Panc1 (cell line): ENCODE measurements around the gene SNAP25. TPM values are rescaled to one million over a fixed set of nuclear protein-coding genes. Genes with fewer than 3 reads are reported as not detected.

ENCODE experiments used
- ATAC-seq: fragments of 200-7000 bp; cut with Tn5 transposase; 2 replicates; pipeline ENCODE4 v1.9.1; 2020; ENCODE audit warnings: mild to moderate bottlenecking, moderate library complexity
- BruUV-seq: library from RNA; stranded (reverse); fragments of 400-500 nt; replicated peaks from 2 replicates; lab custom pipeline; 2021; lab: Mats Ljungman, UMichigan
- CTCF ChIA-PET: fragments of 300-600 bp; sonication (Branson Sonifier 250); formaldehyde crosslinking; loops from one replicate; lab custom pipeline; 2022; ENCODE audit warnings: antibody characterized with exemption; lab: Charles Lee
- POLR2A ChIA-PET: fragments of 300-600 bp; sonication (Branson Sonifier 250); formaldehyde crosslinking; loops from one replicate; lab custom pipeline; 2022; ENCODE audit warnings: antibody characterized with exemption; lab: Charles Lee
- DNase-seq: peaks from one replicate; pipeline ENCODE4 v3.0.0-alpha.2; 2010; ENCODE audit warnings: low read depth, low spot score
- H3K27ac ChIP-seq: 2 replicates; pipeline ENCODE4 v1.5.1; 2011; ENCODE audit warnings: mild to moderate bottlenecking, low read length, inconsistent platforms
- H3K27me3 ChIP-seq: fragments of 200-500 bp; sonication (Bioruptor generic); 2 replicates; pipeline ENCODE4 v1.6.0; 2014; ENCODE audit warnings: low read length, inconsistent platforms; ENCODE audit not compliant: control insufficient read depth, insufficient read depth
- H3K36me3 ChIP-seq: fragments of 200-500 bp; sonication (Bioruptor generic); 2 replicates; pipeline ENCODE4 v1.5.1; 2014; ENCODE audit warnings: inconsistent platforms, mild to moderate bottlenecking, low read length, moderate library complexity; ENCODE audit not compliant: control insufficient read depth, insufficient read depth
- H3K4me1 ChIP-seq: 2 replicates; pipeline ENCODE4 v1.5.1; 2011; ENCODE audit warnings: inconsistent platforms, mild to moderate bottlenecking, low read length, moderate library complexity; ENCODE audit not compliant: control insufficient read depth, insufficient read depth
- H3K4me3 ChIP-seq, 2 experiments: 2 replicates each; pipeline ENCODE4 v1.5.1; 2011 to 2012; ENCODE audit warnings: low read depth in 2 of 2, low read length in 2 of 2, mild to moderate bottlenecking in 2 of 2, inconsistent platforms in 1 of 2, moderate library complexity in 1 of 2
- H3K9me3 ChIP-seq: fragments of 200-500 bp; sonication (Bioruptor generic); 2 replicates; pipeline ENCODE4 v1.5.1; 2014; ENCODE audit warnings: low read depth, mild to moderate bottlenecking, inconsistent platforms, low read length, moderate library complexity; ENCODE audit not compliant: control insufficient read depth, insufficient read depth
- POLR2AphosphoS5 ChIP-seq: IDR thresholded peaks from 2 replicates; pipeline ENCODE4 v1.6.1; 2012; ENCODE audit warnings: mild to moderate bottlenecking, low read depth, low read length, moderate library complexity
- SIN3A ChIP-seq: IDR thresholded peaks from 2 replicates; pipeline ENCODE4 v1.6.1; 2012; ENCODE audit warnings: low read depth, mild to moderate bottlenecking, low read length, moderate library complexity, borderline replicate concordance; ENCODE audit not compliant: insufficient read depth
- TCF7L2 ChIP-seq: IDR thresholded peaks from 2 replicates; pipeline ENCODE4 v1.6.1; 2011; ENCODE audit warnings: mild to moderate bottlenecking, low read depth, low read length, inconsistent platforms
- in situ Hi-C: cut with HindIII; loops from 2 replicates; pipeline ENCODE4 v1.10.0; 2016; ENCODE audit warnings: low sequenced_read_pairs, low pct_unique_long_range_greater_than_20kb
- intact Hi-C: fragments of 100-400 bp; cut with micrococcal nuclease; formaldehyde crosslinking; loops from one replicate; pipeline ENCODE4 v1.10.0; 2022; ENCODE audit not compliant: unreplicated experiment
- total RNA-seq: library from RNA; stranded (reverse); gene quantifications from one replicate; pipeline ENCODE4 v1.2.1, GENCODE V29; 2021; ENCODE audit not compliant: unreplicated experiment
- TF ChIP-seq, protein P1 (sequence below): fragments of 450-650 bp; IDR thresholded peaks from 2 replicates; pipeline ENCODE4 v1.5.1; 2017; ENCODE audit warnings: mild to moderate bottlenecking
- TF ChIP-seq, protein P2 (sequence below), 2 experiments: IDR thresholded peaks; 2 replicates each; pipeline ENCODE4 v1.6.1; 2011 to 2012; ENCODE audit warnings: low read depth in 2 of 2, control low read depth in 1 of 2, low read length in 1 of 2, mild to moderate bottlenecking in 1 of 2, moderate library complexity in 1 of 2; ENCODE audit not compliant: insufficient read depth in 1 of 2

The SNAP25 gene
- total RNA-seq, 1 experiment from 2014 or later: 0.69 TPM

DNA sequence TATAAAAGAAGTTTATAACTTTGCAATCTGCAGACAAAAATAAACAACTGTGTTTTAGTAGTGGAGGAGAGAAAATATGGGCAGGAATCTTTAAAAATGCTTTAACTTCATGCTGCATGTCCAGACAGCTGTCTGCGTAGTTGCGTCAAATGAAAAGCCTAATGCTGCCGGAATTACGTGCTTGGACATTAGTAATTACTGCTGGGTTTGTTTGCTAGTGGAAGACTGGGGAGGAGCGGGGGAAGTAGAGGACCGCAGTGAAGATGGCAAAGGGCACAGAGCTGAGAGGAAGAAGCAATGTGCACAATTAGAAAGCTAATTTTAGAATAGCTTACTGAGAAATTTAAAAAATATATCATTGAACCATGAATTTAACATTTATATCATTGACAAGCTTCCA, 2.4 kb downstream of the SNAP25 start:
- H3K36me3 ChIP-seq: no peaks in the 10 kb centered on the region
- no peaks in the 10 kb centered on the region; the same call in 1 of the 2 replicates for H3K4me1 ChIP-seq
- intact Hi-C loops: no loop called here
- in situ Hi-C loops: no loop called here
- ChIA-PET POLR2A (interaction anchor here (0.6 kb wide), 1 partner anchor 511 kb away, joined by 3 read pairs; no protein-coding TSS in a partner anchor), CTCF (no interaction called here)
- no peaks in the 10 kb centered on the region for H3K9me3 ChIP-seq
- ATAC-seq: no peak
- TF ChIP-seq POLR2AphosphoS5 (no peak), SIN3A (no peak), TCF7L2 (no peak)
- TF ChIP-seq, protein P1, sequence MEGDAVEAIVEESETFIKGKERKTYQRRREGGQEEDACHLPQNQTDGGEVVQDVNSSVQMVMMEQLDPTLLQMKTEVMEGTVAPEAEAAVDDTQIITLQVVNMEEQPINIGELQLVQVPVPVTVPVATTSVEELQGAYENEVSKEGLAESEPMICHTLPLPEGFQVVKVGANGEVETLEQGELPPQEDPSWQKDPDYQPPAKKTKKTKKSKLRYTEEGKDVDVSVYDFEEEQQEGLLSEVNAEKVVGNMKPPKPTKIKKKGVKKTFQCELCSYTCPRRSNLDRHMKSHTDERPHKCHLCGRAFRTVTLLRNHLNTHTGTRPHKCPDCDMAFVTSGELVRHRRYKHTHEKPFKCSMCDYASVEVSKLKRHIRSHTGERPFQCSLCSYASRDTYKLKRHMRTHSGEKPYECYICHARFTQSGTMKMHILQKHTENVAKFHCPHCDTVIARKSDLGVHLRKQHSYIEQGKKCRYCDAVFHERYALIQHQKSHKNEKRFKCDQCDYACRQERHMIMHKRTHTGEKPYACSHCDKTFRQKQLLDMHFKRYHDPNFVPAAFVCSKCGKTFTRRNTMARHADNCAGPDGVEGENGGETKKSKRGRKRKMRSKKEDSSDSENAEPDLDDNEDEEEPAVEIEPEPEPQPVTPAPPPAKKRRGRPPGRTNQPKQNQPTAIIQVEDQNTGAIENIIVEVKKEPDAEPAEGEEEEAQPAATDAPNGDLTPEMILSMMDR: no peak
- TF ChIP-seq, protein P2, sequence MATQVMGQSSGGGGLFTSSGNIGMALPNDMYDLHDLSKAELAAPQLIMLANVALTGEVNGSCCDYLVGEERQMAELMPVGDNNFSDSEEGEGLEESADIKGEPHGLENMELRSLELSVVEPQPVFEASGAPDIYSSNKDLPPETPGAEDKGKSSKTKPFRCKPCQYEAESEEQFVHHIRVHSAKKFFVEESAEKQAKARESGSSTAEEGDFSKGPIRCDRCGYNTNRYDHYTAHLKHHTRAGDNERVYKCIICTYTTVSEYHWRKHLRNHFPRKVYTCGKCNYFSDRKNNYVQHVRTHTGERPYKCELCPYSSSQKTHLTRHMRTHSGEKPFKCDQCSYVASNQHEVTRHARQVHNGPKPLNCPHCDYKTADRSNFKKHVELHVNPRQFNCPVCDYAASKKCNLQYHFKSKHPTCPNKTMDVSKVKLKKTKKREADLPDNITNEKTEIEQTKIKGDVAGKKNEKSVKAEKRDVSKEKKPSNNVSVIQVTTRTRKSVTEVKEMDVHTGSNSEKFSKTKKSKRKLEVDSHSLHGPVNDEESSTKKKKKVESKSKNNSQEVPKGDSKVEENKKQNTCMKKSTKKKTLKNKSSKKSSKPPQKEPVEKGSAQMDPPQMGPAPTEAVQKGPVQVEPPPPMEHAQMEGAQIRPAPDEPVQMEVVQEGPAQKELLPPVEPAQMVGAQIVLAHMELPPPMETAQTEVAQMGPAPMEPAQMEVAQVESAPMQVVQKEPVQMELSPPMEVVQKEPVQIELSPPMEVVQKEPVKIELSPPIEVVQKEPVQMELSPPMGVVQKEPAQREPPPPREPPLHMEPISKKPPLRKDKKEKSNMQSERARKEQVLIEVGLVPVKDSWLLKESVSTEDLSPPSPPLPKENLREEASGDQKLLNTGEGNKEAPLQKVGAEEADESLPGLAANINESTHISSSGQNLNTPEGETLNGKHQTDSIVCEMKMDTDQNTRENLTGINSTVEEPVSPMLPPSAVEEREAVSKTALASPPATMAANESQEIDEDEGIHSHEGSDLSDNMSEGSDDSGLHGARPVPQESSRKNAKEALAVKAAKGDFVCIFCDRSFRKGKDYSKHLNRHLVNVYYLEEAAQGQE (IDR thresholded peaks at IDR 0.05; ENCODE audit: insufficient read depth in 1 of 2, low read depth in 2 of 2, low read length in 1 of 2): no peak
- DNase-seq: no peak
- BruUV-seq: no TSS peak
- H3K27me3 ChIP-seq: peaks cover 13% of the 10 kb centered on the region
- H3K27ac ChIP-seq: no peak overlapping the region
- no peak overlapping the region for H3K4me3 ChIP-seq

GRCh38 chr20:10225439-10226060, 6.9 kb downstream of the SNAP25 start:
- in situ Hi-C loops (no loop called here), intact Hi-C loops (no loop called here)
- Histone ChIP-seq H3K4me1 (no peaks in the 10 kb centered on the region), H3K4me3 (no peak overlapping the region), H3K27ac (no peak overlapping the region), H3K9me3 (no peaks in the 10 kb centered on the region), H3K36me3 (no peaks in the 10 kb centered on the region), H3K27me3 (peaks cover 7% of the 10 kb centered on the region)
- CTCF ChIA-PET: no interaction called here
- DNase-seq (no peak), ATAC-seq (no peak)
- POLR2A ChIA-PET: no interaction called here
- BruUV-seq: no TSS peak
- TF ChIP-seq SIN3A (no peak), TCF7L2 (no peak), POLR2AphosphoS5 (no peak)
- TF ChIP-seq, protein P2 (IDR thresholded peaks at IDR 0.05; ENCODE audit: insufficient read depth in 1 of 2, low read depth in 2 of 2, low read length in 1 of 2): no peak
- TF ChIP-seq, protein P1: peak; percentile 16; the same call in 1 of the 2 replicates
